CD4-positive, alpha-beta T cell (primary cell): Measurements from ENCODE around the gene UBR3. TPM values are rescaled to one million over a fixed set of nuclear protein-coding genes. Genes with fewer than 3 reads are reported as not detected.

ENCODE experiments used
- ATAC-seq: fragments of 200-7000 bp; cut with Tn5 transposase; one replicate; pipeline ENCODE4 v1.10.0; 2022; ENCODE audit warnings: mild to moderate bottlenecking; ENCODE audit not compliant: poor library complexity
- CTCF ChIA-PET: fragments of 350-600 bp; sonication (Branson Sonifier 250); formaldehyde crosslinking; loops from one replicate; lab custom pipeline; 2021; ENCODE audit warnings: antibody characterized with exemption, inconsistent platforms; lab: Charles Lee
- POLR2A ChIA-PET: fragments of 350-600 bp; sonication (Branson Sonifier 250); formaldehyde crosslinking; loops from one replicate; lab custom pipeline; 2021; ENCODE audit warnings: antibody characterized with exemption, inconsistent platforms; lab: Charles Lee
- DNase-seq, 14 experiments: peaks; one replicate each; pipeline ENCODE4 v3.0.0-alpha.2; 2013 to 2020; ENCODE audit warnings: mixed read lengths in 2 of 14
- H3K27ac ChIP-seq, 2 donors: one replicate each; pipeline versions ENCODE4 v1.5.1 to v1.7.0; 2013; ENCODE audit warnings: low read length in 2 of 2, low read depth in 1 of 2, mild to moderate bottlenecking in 1 of 2
- H3K27me3 ChIP-seq, 2 experiments: 1 replicate in 1 of 2; 2 replicates in 1 of 2; pipeline versions ENCODE4 v1.6.1 to v1.7.0; 2013; ENCODE audit warnings: low read length in 2 of 2, control low read depth in 1 of 2, mild to moderate bottlenecking in 1 of 2, moderate library complexity in 1 of 2; ENCODE audit not compliant: insufficient read depth in 2 of 2, control insufficient read depth in 1 of 2
- H3K36me3 ChIP-seq: one replicate; pipeline ENCODE4 v1.6.1; 2013; ENCODE audit warnings: low read length, control low read depth; ENCODE audit not compliant: insufficient read depth
- H3K4me1 ChIP-seq: one replicate; pipeline ENCODE4 v1.6.1; 2013; ENCODE audit warnings: low read length, control low read depth; ENCODE audit not compliant: insufficient read depth
- H3K4me3 ChIP-seq: one replicate; pipeline ENCODE4 v1.5.1; 2013; ENCODE audit warnings: mild to moderate bottlenecking, low read length, moderate library complexity
- H3K9me3 ChIP-seq, 2 experiments: 1 replicate in 1 of 2; 2 replicates in 1 of 2; pipeline versions ENCODE4 v1.6.1 to v1.7.0; 2013; ENCODE audit warnings: low read length in 2 of 2, mild to moderate bottlenecking in 2 of 2, control low read depth in 1 of 2, moderate library complexity in 1 of 2; ENCODE audit not compliant: control insufficient read depth in 1 of 2, insufficient read depth in 1 of 2
- H3K27ac Mint-ChIP-seq: one replicate; pipeline ENCODE4 v1.8.0; 2020; ENCODE audit warnings: mixed read lengths
- H3K27me3 Mint-ChIP-seq: one replicate; pipeline ENCODE4 v1.8.0; 2021; ENCODE audit warnings: mixed read lengths
- H3K36me3 Mint-ChIP-seq: one replicate; pipeline ENCODE4 v1.8.0; 2021; ENCODE audit warnings: low read depth, mixed read lengths
- H3K4me1 Mint-ChIP-seq: one replicate; pipeline ENCODE4 v1.8.0; 2021; ENCODE audit warnings: low read depth, mixed read lengths
- H3K4me3 Mint-ChIP-seq: one replicate; pipeline ENCODE4 v1.8.0; 2020; ENCODE audit warnings: mild to moderate bottlenecking, mixed read lengths
- H3K9me3 Mint-ChIP-seq: one replicate; pipeline ENCODE4 v1.8.0; 2020; ENCODE audit warnings: mixed read lengths
- CTCF ChIP-seq: fragments of 200-600 bp; IDR thresholded peaks from one replicate; pipeline ENCODE4 v1.8.0; 2022; ENCODE audit warnings: antibody characterized with exemption, mild to moderate bottlenecking
- intact Hi-C, 2 experiments: fragments of 100-400 bp; cut with DNase I in 1 of 2; cut with micrococcal nuclease in 1 of 2; formaldehyde crosslinking; loops; one replicate each; pipeline versions ENCODE4 v1.15.1 to v1.9.0; 2023 to 2025; cut with DNase I, micrococcal nuclease
- total RNA-seq, 174 experiments: library from RNA in 2 of 174; stranded (reverse) in 2 of 174; gene quantifications; one replicate each; pipeline ENCODE4 v1.2.3 and lab custom pipeline; 2021 to 2026

The UBR3 gene
- total RNA-seq, 2 experiments from 2014 or later, result 32.1 to 35.2 TPM

- Histone ChIP-seq H3K9me3 (no peaks in the 10 kb centered on the region), H3K27ac (peak overlapping the region; percentile 86 to 87), H3K27me3 (no peaks in the 10 kb centered on the region), H3K4me1 (peaks cover 17% of the 10 kb centered on the region), H3K36me3 (peaks cover 20% of the 10 kb centered on the region), H3K4me3 (peak overlapping the region; percentile 87)
- Mint-ChIP-seq H3K36me3 (peaks cover 40% of the 10 kb centered on the region), H3K4me3 (peak overlapping the region; percentile 91), H3K9me3 (no peaks in the 10 kb centered on the region), H3K4me1 (peaks cover 46% of the 10 kb centered on the region), H3K27ac (peak overlapping the region; percentile 96), H3K27me3 (no peaks in the 10 kb centered on the region)
- CTCF ChIA-PET, result interaction anchor here (1.6 to 2.1 kb wide), 2 partner anchors 26 to 29 kb away, joined by 7 to 11 read pairs; partner anchors contain the start of genes METTL5 and UBR3
- no peak for TF ChIP-seq CTCF
- POLR2A ChIA-PET, result interaction anchor here (0.7 to 1.9 kb wide), 6 partner anchors 14 to 214 kb away, joined by 3 to 16 read pairs (median 10); partner anchors contain the start of genes CFAP210, METTL5, PHOSPHO2 and PPIG
- no peak for DNase-seq
- intact Hi-C loops, result loop anchor here (2.0 to 5.0 kb wide), 4 partner anchors 26 to 221 kb away; partner anchors contain the start of genes CFAP210 (in 1 of the 2), METTL5 (in 1 of the 2), PHOSPHO2 (in 1 of the 2) and UBR3 (in 1 of the 2)
- ATAC-seq, result no peak
Observed at GRCh38 chr2:169798397-169798717, 28.9 kb upstream of the UBR3 start.

GRCh38 chr2:169798718-169799592, 28.3 kb upstream of the UBR3 start, which contains the start of gene SSB:
Gene SSB, plus strand, starts transcription at chr2:169798871. Its CDS starts 2,090 bp downstream, at chr2:169800961.
- H3K9me3 Mint-ChIP-seq, result no peaks in the 10 kb centered on the region

More at GRCh38 chr2:169798718-169799592, 28.3 kb upstream of the UBR3 start, which contains the start of gene SSB:
- H3K4me3 ChIP-seq, result peak within 1 kb of the TSS; percentile 87
- H3K9me3 ChIP-seq, result no peaks in the 10 kb centered on the region
- Mint-ChIP-seq H3K27ac (peak within 1 kb of the TSS; percentile 96), H3K4me1 (peaks cover 46% of the 10 kb centered on the region), H3K36me3 (peaks cover 44% of the 10 kb centered on the region), H3K4me3 (peak within 1 kb of the TSS; percentile 91), H3K27me3 (no peaks in the 10 kb centered on the region)
- DNase-seq, result peak; percentile 81 to 97 (median 92)
- intact Hi-C loops, result loop anchor here (2.0 to 5.0 kb wide), 4 partner anchors 26 to 222 kb away; partner anchors contain the start of genes CFAP210 (in 1 of the 2), METTL5 (in 1 of the 2), PHOSPHO2 (in 1 of the 2) and UBR3 (in 1 of the 2)
- H3K27me3 ChIP-seq, result no peaks in the 10 kb centered on the region
- ChIA-PET POLR2A (interaction anchor here (0.7 to 1.9 kb wide), 7 partner anchors 13 to 215 kb away, joined by 3 to 16 read pairs (median 9); partner anchors contain the start of genes CFAP210, METTL5, PHOSPHO2 and PPIG), CTCF (interaction anchor here (0.6 to 4.5 kb wide), 4 partner anchors 9 to 29 kb away, joined by 6 to 17 read pairs (median 9); partner anchors contain the start of genes METTL5 and UBR3)
- H3K36me3 ChIP-seq, result peaks cover 25% of the 10 kb centered on the region
- ATAC-seq, result peak; percentile 94
- no peak for TF ChIP-seq CTCF
- peak within 1 kb of the TSS; percentile 86 to 87 for H3K27ac ChIP-seq
- peaks cover 23% of the 10 kb centered on the region for H3K4me1 ChIP-seq
